Measurements from ENCODE around the gene SUN5. TPM values are rescaled to one million over a fixed set of nuclear protein-coding genes. Genes with fewer than 3 reads are reported as not detected.

The SUN5 gene
- total RNA-seq, 1 experiment from 2014 or later: not detected

Other genes with a start within 250 kb of the SUN5 start
- gene DNMT3B, start 242.0 kb downstream of the SUN5 start, total RNA-seq (2014; rRNA removed; shearing (Covaris generic)): 2.6 and 5.6 TPM in 2 replicates
- 250 and 275 TPM in 2 replicates for gene MAPRE1, start 184.5 kb downstream of the SUN5 start, total RNA-seq (2014; rRNA removed; shearing (Covaris generic))
- 0.06 and 0.08 TPM in 2 replicates for gene EFCAB8, start 145.5 kb downstream of the SUN5 start, total RNA-seq (2014; rRNA removed; shearing (Covaris generic))
- not detected in 2 replicates for gene BPIFB2, start 3.3 kb upstream of the SUN5 start, total RNA-seq (2014; rRNA removed; shearing (Covaris generic))
- not detected in 2 replicates for gene BPIFB6, start 27.2 kb upstream of the SUN5 start, total RNA-seq (2014; rRNA removed; shearing (Covaris generic))
- gene BPIFB3, start 49.5 kb upstream of the SUN5 start, total RNA-seq (2014; rRNA removed; shearing (Covaris generic)): not detected in 2 replicates
- gene BPIFB4, start 75.2 kb upstream of the SUN5 start, total RNA-seq (2014; rRNA removed; shearing (Covaris generic)): not detected in 2 replicates
- not detected in 2 replicates for gene BPIFA2, start 163.7 kb upstream of the SUN5 start, total RNA-seq (2014; rRNA removed; shearing (Covaris generic))
- gene BPIFA3, start 212.9 kb upstream of the SUN5 start, total RNA-seq (2014; rRNA removed; shearing (Covaris generic)): not detected in 2 replicates
- not detected in 2 replicates for gene BPIFA1, start 231.6 kb upstream of the SUN5 start, total RNA-seq (2014; rRNA removed; shearing (Covaris generic))